Renal pelvis (tissue), 12 donors: ENCODE data around the gene PTCH1. TPM values are rescaled to one million over a fixed set of nuclear protein-coding genes. Genes with fewer than 3 reads are reported as not detected.
A peak's percentile ranks its signal among the peaks of the same experiment; 100 is the strongest.

Experiments used
- DNase-seq: peaks from one replicate; pipeline ENCODE4 v3.0.0-alpha.2; 2013
- long read RNA-seq, 16 experiments: transcript quantifications; one replicate each; lab custom pipeline, GENCODE V29; 2026
- polyA plus RNA-seq, 3 donors: library from polyadenylated mRNA; unstranded; fragments of 120-200 nt; gene quantifications; one replicate each; pipeline ENCODE4 v1.2.1, GENCODE V29; 2013; ENCODE audit not compliant: insufficient read length in 3 of 3

PTCH1 gene
- polyA plus RNA-seq = 10 to 100 TPM; 27.6 to 34.7 (median 27.8) TPM
- long read RNA-seq, donor 1, partial matches to known transcripts = 0 of 1 reads
- long read RNA-seq, donor 1, other reads (novel, unspliced or antisense) = 0 of 1 reads
- long read RNA-seq, donor 2, partial matches to known transcripts = 0 of 1 reads
- long read RNA-seq, donor 2, other reads (novel, unspliced or antisense) = 0 of 1 reads
- long read RNA-seq, donor 3, full-length matches to known transcripts = 3 of 3 reads
- long read RNA-seq, donor 3, partial matches to known transcripts = 0 of 3 reads
- long read RNA-seq, donor 3, other reads (novel, unspliced or antisense) = 0 of 3 reads
- long read RNA-seq, donor 4, partial matches to known transcripts = 0 of 1 reads
- long read RNA-seq, donor 4, other reads (novel, unspliced or antisense) = 0 of 1 reads
- long read RNA-seq, donor 5 = 0 reads
- long read RNA-seq, donor 6, full-length matches to known transcripts = 1 of 6 reads
- long read RNA-seq, donor 6, partial matches to known transcripts = 5 of 6 reads
- long read RNA-seq, donor 6, other reads (novel, unspliced or antisense) = 0 of 6 reads
- long read RNA-seq, donor 7, full-length matches to known transcripts = 2 of 13 reads
- long read RNA-seq, donor 7, partial matches to known transcripts = 11 of 13 reads
- long read RNA-seq, donor 7, other reads (novel, unspliced or antisense) = 0 of 13 reads
- long read RNA-seq, donor 8, partial matches to known transcripts = 0 of 2 reads
- long read RNA-seq, donor 8, other reads (novel, unspliced or antisense) = 0 of 2 reads
- long read RNA-seq, donor 9, full-length matches to known transcripts = 2 of 12 reads
- long read RNA-seq, donor 9, partial matches to known transcripts = 10 of 12 reads
- long read RNA-seq, donor 9, other reads (novel, unspliced or antisense) = 0 of 12 reads
- long read RNA-seq, donor 10, partial matches to known transcripts = 0 of 2 reads
- long read RNA-seq, donor 10, other reads (novel, unspliced or antisense) = 0 of 2 reads
- long read RNA-seq, donor 11, partial matches to known transcripts = 0 of 1 reads
- long read RNA-seq, donor 11, other reads (novel, unspliced or antisense) = 0 of 1 reads
- long read RNA-seq, donor 12, full-length matches to known transcripts = 3 of 36 reads
- long read RNA-seq, donor 12, partial matches to known transcripts = 33 of 36 reads
- long read RNA-seq, donor 12, other reads (novel, unspliced or antisense) = 0 of 36 reads
- long read RNA-seq, donor 13, full-length matches to known transcripts = 1 of 1 reads
- long read RNA-seq, donor 13, partial matches to known transcripts = 0 of 1 reads
- long read RNA-seq, donor 13, other reads (novel, unspliced or antisense) = 0 of 1 reads
- long read RNA-seq, donor 14 = 0 reads
- long read RNA-seq, donor 15, full-length matches to known transcripts = 2 of 14 reads
- long read RNA-seq, donor 15, partial matches to known transcripts = 12 of 14 reads
- long read RNA-seq, donor 15, other reads (novel, unspliced or antisense) = 0 of 14 reads
- long read RNA-seq, donor 16, partial matches to known transcripts = 5 of 5 reads
- long read RNA-seq, donor 16, other reads (novel, unspliced or antisense) = 0 of 5 reads

- DNase-seq = peak; percentile 76
Observed at GRCh38 chr9:95516734-95517558, at the start of gene PTCH1. Gene PTCH1, minus strand, starts transcription at chr9:95516971.

GRCh38 chr9:95565982-95566381 lies 49.2 kb upstream of the PTCH1 start:
- DNase-seq = no peak

- DNase-seq = no peak
Observed at GRCh38 chr9:95561913-95562312, 45.1 kb upstream of the PTCH1 start.

- no peak for DNase-seq
Observed at GRCh38 chr9:95557142-95557541, 40.4 kb upstream of the PTCH1 start.

GRCh38 chr9:95556521-95556920 lies 39.8 kb upstream of the PTCH1 start:
- no peak for DNase-seq

GRCh38 chr9:95552814-95553546 lies 36.2 kb upstream of the PTCH1 start:
- peak; percentile 61 for DNase-seq

GRCh38 chr9:95552255-95552654 lies 35.5 kb upstream of the PTCH1 start:
- no peak for DNase-seq

- DNase-seq = no peak
Observed at GRCh38 chr9:95551406-95551805, 34.6 kb upstream of the PTCH1 start.

- no peak for DNase-seq
Observed at GRCh38 chr9:95545831-95546567, 29.2 kb upstream of the PTCH1 start.

GRCh38 chr9:95533996-95534680 lies 17.4 kb upstream of the PTCH1 start:
- DNase-seq = no peak

- no peak for DNase-seq
Observed at GRCh38 chr9:95529910-95530309, 13.1 kb upstream of the PTCH1 start.

GRCh38 chr9:95528908-95529502 lies 12.2 kb upstream of the PTCH1 start:
- DNase-seq = no peak

GRCh38 chr9:95522871-95523370 lies 6.2 kb upstream of the PTCH1 start:
- DNase-seq = no peak

GRCh38 chr9:95521699-95522098 lies 4.9 kb upstream of the PTCH1 start:
- DNase-seq = no peak

GRCh38 chr9:95517559-95518425 lies 1.0 kb upstream of the PTCH1 start:
- no peak for DNase-seq

GRCh38 chr9:95516221-95516733 lies 494 bp downstream of the PTCH1 start:
- DNase-seq = no peak
